ENCODE measurements around the gene ANKLE1. TPM values are rescaled to one million over a fixed set of nuclear protein-coding genes. Genes with fewer than 3 reads are reported as not detected.

ANKLE1 gene
- total RNA-seq, 1 donor from 2014 or later = 0.53 TPM

- no peak for DNase-seq (ENCODE audit: low read depth)
- TF ChIP-seq CTCF (IDR thresholded peaks at IDR 0.05; ENCODE audit: insufficient read depth, low read length, severe bottlenecking) = no peak
- FAIRE-seq = no peak
- Histone ChIP-seq H3K36me3 (ENCODE audit: control insufficient read depth, insufficient read depth, low read length) (peaks cover 8% of the 10 kb centered on the region), H3K27me3 (ENCODE audit: control insufficient read depth, insufficient read depth, low read length) (no peaks in the 10 kb centered on the region), H3K4me3 (ENCODE audit: low read depth, low read length) (peak overlapping the region; percentile 78)
Observed at GRCh38 chr19:17243211-17243829, 38.4 kb upstream of the ANKLE1 start.

- TF ChIP-seq CTCF (IDR thresholded peaks at IDR 0.05; ENCODE audit: insufficient read depth, low read length, severe bottlenecking) = no peak
- Histone ChIP-seq H3K36me3 (ENCODE audit: control insufficient read depth, insufficient read depth, low read length) (peaks cover 6% of the 10 kb centered on the region), H3K4me3 (ENCODE audit: low read depth, low read length) (peak overlapping the region; percentile 78), H3K27me3 (ENCODE audit: control insufficient read depth, insufficient read depth, low read length) (no peaks in the 10 kb centered on the region)
- FAIRE-seq = no peak
- no peak for DNase-seq (ENCODE audit: low read depth)
Observed at GRCh38 chr19:17243830-17244617, 37.7 kb upstream of the ANKLE1 start.

GRCh38 chr19:17244618-17245534 lies 36.8 kb upstream of the ANKLE1 start:
- FAIRE-seq (no peak), DNase-seq (ENCODE audit: low read depth) (no peak)
- TF ChIP-seq CTCF (IDR thresholded peaks at IDR 0.05; ENCODE audit: insufficient read depth, low read length, severe bottlenecking) = no peak
- no peaks in the 10 kb centered on the region for H3K27me3 ChIP-seq (ENCODE audit: control insufficient read depth, insufficient read depth, low read length)
- peaks cover 6% of the 10 kb centered on the region for H3K36me3 ChIP-seq (ENCODE audit: control insufficient read depth, insufficient read depth, low read length)
- H3K4me3 ChIP-seq (ENCODE audit: low read depth, low read length) = peak overlapping the region; percentile 78

- FAIRE-seq = no peak
- no peaks in the 10 kb centered on the region for H3K27me3 ChIP-seq (ENCODE audit: control insufficient read depth, insufficient read depth, low read length)
- H3K4me3 ChIP-seq (ENCODE audit: low read depth, low read length) = peak within 1 kb of the TSS; percentile 78
- no peak for DNase-seq (ENCODE audit: low read depth)
- no peak for TF ChIP-seq CTCF (IDR thresholded peaks at IDR 0.05; ENCODE audit: insufficient read depth, low read length, severe bottlenecking)
- peaks cover 1% of the 10 kb centered on the region for H3K36me3 ChIP-seq (ENCODE audit: control insufficient read depth, insufficient read depth, low read length)
Observed at GRCh38 chr19:17245535-17245984, 36.1 kb upstream of the ANKLE1 start, which contains the start of gene NR2F6. NR2F6 (minus strand) TSS chr19:17245919; CDS start chr19:17245220, 699 bp downstream.

- Histone ChIP-seq H3K27me3 (ENCODE audit: control insufficient read depth, insufficient read depth, low read length) (no peaks in the 10 kb centered on the region), H3K4me3 (ENCODE audit: low read depth, low read length) (peak overlapping the region; percentile 45), H3K36me3 (ENCODE audit: control insufficient read depth, insufficient read depth, low read length) (no peaks in the 10 kb centered on the region)
- no peak for TF ChIP-seq CTCF (IDR thresholded peaks at IDR 0.05; ENCODE audit: insufficient read depth, low read length, severe bottlenecking)
- DNase-seq (ENCODE audit: low read depth) (peak; percentile 66), FAIRE-seq (no peak)
Observed at GRCh38 chr19:17246681-17247425, 34.8 kb upstream of the ANKLE1 start.
